ENCODE results near the gene IFT43.

The IFT43 gene

DNA sequence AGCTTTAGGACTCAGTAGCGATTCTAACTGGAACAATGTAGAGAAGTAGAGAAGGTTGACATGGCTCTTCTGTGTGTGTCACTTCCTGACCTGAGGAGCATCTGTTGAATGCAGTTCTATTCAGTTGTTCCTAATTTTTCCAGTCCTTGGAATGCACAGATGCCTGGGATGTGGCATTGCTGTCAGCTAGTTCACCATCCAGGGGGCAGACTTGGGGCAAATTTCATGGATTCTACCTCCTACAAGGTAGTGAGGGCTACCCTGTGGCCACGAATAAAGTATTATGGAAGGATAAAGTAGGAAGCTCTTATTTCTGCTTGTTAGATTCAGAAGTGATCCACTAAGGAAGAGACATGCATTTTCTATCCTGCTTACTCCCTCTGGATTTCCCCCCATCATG is 91.8 kb downstream of the IFT43 start:
- no peak overlapping the region for H3K27ac ChIP-seq
- TF ChIP-seq, protein P1, sequence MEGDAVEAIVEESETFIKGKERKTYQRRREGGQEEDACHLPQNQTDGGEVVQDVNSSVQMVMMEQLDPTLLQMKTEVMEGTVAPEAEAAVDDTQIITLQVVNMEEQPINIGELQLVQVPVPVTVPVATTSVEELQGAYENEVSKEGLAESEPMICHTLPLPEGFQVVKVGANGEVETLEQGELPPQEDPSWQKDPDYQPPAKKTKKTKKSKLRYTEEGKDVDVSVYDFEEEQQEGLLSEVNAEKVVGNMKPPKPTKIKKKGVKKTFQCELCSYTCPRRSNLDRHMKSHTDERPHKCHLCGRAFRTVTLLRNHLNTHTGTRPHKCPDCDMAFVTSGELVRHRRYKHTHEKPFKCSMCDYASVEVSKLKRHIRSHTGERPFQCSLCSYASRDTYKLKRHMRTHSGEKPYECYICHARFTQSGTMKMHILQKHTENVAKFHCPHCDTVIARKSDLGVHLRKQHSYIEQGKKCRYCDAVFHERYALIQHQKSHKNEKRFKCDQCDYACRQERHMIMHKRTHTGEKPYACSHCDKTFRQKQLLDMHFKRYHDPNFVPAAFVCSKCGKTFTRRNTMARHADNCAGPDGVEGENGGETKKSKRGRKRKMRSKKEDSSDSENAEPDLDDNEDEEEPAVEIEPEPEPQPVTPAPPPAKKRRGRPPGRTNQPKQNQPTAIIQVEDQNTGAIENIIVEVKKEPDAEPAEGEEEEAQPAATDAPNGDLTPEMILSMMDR (conservative IDR thresholded peaks at IDR 0.05) = no peak
- no peak for TF ChIP-seq ZFX (IDR thresholded peaks at IDR 0.05)

DNA sequence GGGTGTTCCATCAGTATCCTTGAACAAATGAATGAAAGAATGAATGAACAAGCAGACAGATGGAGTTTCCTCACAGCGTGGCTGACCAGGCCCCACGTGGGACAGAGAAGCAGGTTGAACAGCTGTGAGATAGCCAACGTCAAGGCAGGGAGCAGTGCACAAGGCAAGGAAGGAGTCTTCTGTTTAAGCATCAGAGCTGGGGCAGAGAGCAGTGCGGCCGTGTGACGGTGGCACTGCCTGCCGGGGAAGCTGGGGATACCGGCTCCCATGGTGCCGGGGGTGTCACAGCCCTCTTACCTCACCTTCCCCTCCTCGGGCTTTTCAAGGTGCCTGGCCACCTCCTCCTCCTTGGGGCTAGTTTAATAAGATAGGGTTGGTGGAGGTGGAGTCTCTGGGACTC is 92.9 kb downstream of the IFT43 start:
- no peak for TF ChIP-seq ZFX (IDR thresholded peaks at IDR 0.05)
- TF ChIP-seq, protein P1 (conservative IDR thresholded peaks at IDR 0.05) = no peak
- H3K27ac ChIP-seq = no peak overlapping the region

GRCh38 chr14:76080025-76080424 is 94.5 kb downstream of the IFT43 start:
- TF ChIP-seq, protein P1 (conservative IDR thresholded peaks at IDR 0.05) = no peak
- no peak for TF ChIP-seq ZFX (IDR thresholded peaks at IDR 0.05)
- no peak overlapping the region for H3K27ac ChIP-seq

DNA sequence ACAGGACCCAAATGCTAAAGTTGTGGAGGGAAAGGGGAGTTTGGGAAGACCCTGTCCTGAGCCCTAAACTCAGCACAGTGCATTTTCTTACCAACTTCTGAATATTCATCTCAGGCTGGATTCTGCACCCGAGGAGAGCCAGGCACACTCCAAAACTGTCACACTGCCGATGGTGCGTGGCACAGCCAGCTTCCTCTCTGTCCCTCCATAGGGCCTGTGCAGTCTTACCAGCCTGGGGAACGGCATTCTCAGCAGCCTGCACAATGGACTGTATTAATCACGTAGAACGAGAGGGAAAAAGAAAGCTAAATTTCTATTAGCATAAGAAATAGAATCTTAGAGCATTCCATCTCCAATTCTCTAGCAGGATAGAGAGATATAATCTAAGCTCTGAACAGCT is 94.9 kb downstream of the IFT43 start:
- TF ChIP-seq, protein P1 (conservative IDR thresholded peaks at IDR 0.05) = no peak
- TF ChIP-seq ZFX (IDR thresholded peaks at IDR 0.05) = no peak
- H3K27ac ChIP-seq = no peak overlapping the region

DNA sequence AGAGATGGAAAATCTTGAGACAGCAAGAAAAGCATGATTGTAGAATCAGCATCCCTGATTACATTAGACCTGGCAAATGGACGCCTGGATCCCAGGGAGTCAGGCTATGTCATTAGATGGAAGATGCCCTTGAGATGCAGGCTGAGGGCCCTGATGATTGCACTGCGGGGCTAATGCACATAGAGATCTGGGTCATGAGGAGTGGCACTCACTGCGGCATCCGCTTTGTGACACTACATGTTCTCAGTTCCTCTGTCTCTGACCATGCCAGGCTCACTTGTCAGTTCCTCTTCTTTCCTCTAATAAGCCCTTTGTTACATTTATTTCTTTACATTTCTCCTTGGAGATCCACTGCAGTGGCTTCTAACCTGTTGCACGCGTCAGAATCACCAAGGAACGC is 96.1 kb downstream of the IFT43 start:
- no peak overlapping the region for H3K27ac ChIP-seq
- TF ChIP-seq, protein P1 (conservative IDR thresholded peaks at IDR 0.05) = no peak

DNA sequence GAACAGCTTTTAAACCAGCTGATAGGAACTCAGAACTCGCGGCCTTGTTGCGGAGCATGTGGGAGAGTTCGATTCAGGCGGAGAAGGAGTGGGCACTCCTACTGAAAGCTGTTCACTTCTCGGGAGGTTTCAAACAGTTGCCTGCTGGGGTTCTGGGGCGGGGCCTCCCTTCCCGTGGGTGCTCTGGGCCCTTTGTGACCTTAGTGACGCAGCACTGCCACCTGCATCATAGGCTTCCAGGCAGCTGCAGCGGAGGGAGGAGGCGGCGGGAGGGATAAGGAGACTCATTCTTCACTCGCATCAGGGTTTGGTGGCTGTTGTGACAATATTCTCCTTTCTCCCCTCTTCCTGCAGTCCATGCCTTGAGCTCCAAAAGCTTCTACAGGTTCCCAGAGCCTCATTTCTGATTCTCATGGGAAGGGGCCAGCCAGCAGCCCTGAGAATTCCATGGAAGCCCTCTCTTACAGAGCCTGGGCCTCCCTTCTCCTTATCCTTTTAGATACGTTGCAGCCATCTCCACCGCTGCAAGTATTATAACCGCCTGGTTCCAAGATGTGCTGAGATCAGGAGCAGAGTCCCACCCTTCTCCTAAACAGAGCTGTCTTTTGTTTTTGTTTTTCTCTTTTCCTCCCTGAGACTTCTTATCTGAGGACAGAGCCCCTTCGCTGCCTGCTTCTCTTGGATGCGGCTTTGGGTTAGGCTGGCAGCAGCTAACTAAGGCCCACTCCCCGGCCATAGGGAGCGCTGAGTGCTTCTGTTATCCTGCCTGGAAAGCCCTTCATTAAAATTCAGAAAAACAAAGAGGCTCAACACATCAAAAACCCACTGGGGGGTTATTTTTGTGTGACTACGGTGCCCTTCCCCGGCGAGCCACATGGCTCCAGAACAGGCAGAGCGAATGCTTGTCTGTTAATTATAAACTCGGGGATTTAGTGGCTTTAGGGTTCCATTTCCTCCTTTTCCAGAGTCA is 98.5 kb downstream of the IFT43 start:
- TF ChIP-seq, protein P1 (conservative IDR thresholded peaks at IDR 0.05) = no peak
- no peak for TF ChIP-seq ZFX (IDR thresholded peaks at IDR 0.05)
- H3K27ac ChIP-seq = no peak overlapping the region

GRCh38 chr14:76085358-76085757 is 99.8 kb downstream of the IFT43 start:
- TF ChIP-seq, protein P1 (conservative IDR thresholded peaks at IDR 0.05) = no peak
- no peak for TF ChIP-seq ZFX (IDR thresholded peaks at IDR 0.05)
- H3K27ac ChIP-seq = no peak overlapping the region
